GM21390 (cell line): ENCODE results near the gene TADA2B.
"Not testable (repeated sequence)": the region's sequence is repeated elsewhere in the genome, so short reads cannot be mapped to it uniquely, and the experiment has no call there.

Experiments used
- ATAC-seq: cut with Tn5 transposase; IDR thresholded peaks from one replicate; pipeline ENCODE4 v1.9.1; 2021; ENCODE audit not compliant: unreplicated experiment

TADA2B gene

GRCh38 chr4:7078025-7078424, 34.9 kb downstream of the TADA2B start:
- no peak for ATAC-seq

GRCh38 chr4:7079483-7079882, 36.3 kb downstream of the TADA2B start:
- ATAC-seq: not testable (repeated sequence)

- not testable (repeated sequence) for ATAC-seq
Measured at GRCh38 chr4:7079909-7080308, 36.7 kb downstream of the TADA2B start.

GRCh38 chr4:7083597-7084563, 40.7 kb downstream of the TADA2B start:
- ATAC-seq: no peak

- ATAC-seq: not testable (repeated sequence)
Measured at GRCh38 chr4:7084564-7084961, 41.4 kb downstream of the TADA2B start.

GRCh38 chr4:7086384-7086783, 43.2 kb downstream of the TADA2B start:
- no peak for ATAC-seq

- ATAC-seq: no peak
Measured at GRCh38 chr4:7087036-7087435, 43.9 kb downstream of the TADA2B start.

GRCh38 chr4:7089213-7089986, 46.2 kb downstream of the TADA2B start:
- no peak for ATAC-seq

- ATAC-seq: no peak
Measured at GRCh38 chr4:7092026-7092425, 48.9 kb downstream of the TADA2B start.

GRCh38 chr4:7094916-7095315, 51.7 kb downstream of the TADA2B start:
- no peak for ATAC-seq

- no peak for ATAC-seq
Measured at GRCh38 chr4:7095611-7096155, 52.5 kb downstream of the TADA2B start.

GRCh38 chr4:7096236-7096635, 53.1 kb downstream of the TADA2B start:
- no peak for ATAC-seq

GRCh38 chr4:7101692-7102515, 58.7 kb downstream of the TADA2B start:
- peak; percentile 76 for ATAC-seq

GRCh38 chr4:7102516-7102909, 59.3 kb downstream of the TADA2B start:
- ATAC-seq: not testable (repeated sequence)

- peak; percentile 83 for ATAC-seq
Measured at GRCh38 chr4:7103031-7103606, 59.9 kb downstream of the TADA2B start.

GRCh38 chr4:7103607-7104365, 60.6 kb downstream of the TADA2B start:
- no peak for ATAC-seq

- no peak for ATAC-seq
Measured at GRCh38 chr4:7104366-7105031, 61.3 kb downstream of the TADA2B start.

GRCh38 chr4:7105276-7105675, 62.1 kb downstream of the TADA2B start:
- no peak for ATAC-seq
